Activated CD8-positive, alpha-beta T cell treated with anti-CD3 and anti-CD28 coated beads, Interleukin-2, amount 10 ng/mL, durations not matched to agents 7 days and 5 days (primary cell): ENCODE data around the gene SPRED3. TPM values are rescaled to one million over a fixed set of nuclear protein-coding genes. Genes with fewer than 3 reads are reported as not detected.

Experiments
- ATAC-seq: fragments of 150-1000 bp; cut with Tn5 transposase; one replicate; pipeline ENCODE4 v1.10.0; 2021; ENCODE audit warnings: moderate library complexity
- CTCF ChIA-PET: fragments of 350-600 bp; sonication (Branson Sonifier 250); formaldehyde crosslinking; loops from one replicate; lab custom pipeline; 2021; ENCODE audit warnings: antibody characterized with exemption; lab: Charles Lee
- POLR2A ChIA-PET: fragments of 350-600 bp; sonication (Branson Sonifier 250); formaldehyde crosslinking; loops from one replicate; lab custom pipeline; 2021; ENCODE audit warnings: antibody characterized with exemption; lab: Charles Lee
- DNase-seq: peaks from one replicate; pipeline ENCODE4 v3.0.0-alpha.2; 2020
- H3K27ac Mint-ChIP-seq: one replicate; pipeline ENCODE4 v1.8.0; 2021; ENCODE audit warnings: mild to moderate bottlenecking, mixed read lengths
- H3K27me3 Mint-ChIP-seq: one replicate; pipeline ENCODE4 v1.8.0; 2021; ENCODE audit warnings: low read depth, mixed read lengths
- H3K36me3 Mint-ChIP-seq: one replicate; pipeline ENCODE4 v1.8.0; 2021; ENCODE audit warnings: low read depth, mixed read lengths
- H3K4me1 Mint-ChIP-seq: one replicate; pipeline ENCODE4 v1.8.0; 2021; ENCODE audit warnings: low read depth, mixed read lengths
- H3K4me3 Mint-ChIP-seq: one replicate; pipeline ENCODE4 v1.8.0; 2021; ENCODE audit warnings: mild to moderate bottlenecking, mixed read lengths
- H3K9me3 Mint-ChIP-seq: one replicate; pipeline ENCODE4 v1.8.0; 2022; ENCODE audit warnings: mixed read lengths; ENCODE audit not compliant: insufficient read depth
- total RNA-seq, 2 experiments: library from RNA; stranded (reverse); gene quantifications; one replicate each; pipeline ENCODE4 v1.2.3, GENCODE V29; 2021

The SPRED3 gene
- total RNA-seq, 2 experiments from 2014 or later = 0.90 to 1.3 TPM

- peaks cover 19% of the 10 kb centered on the region for H3K36me3 Mint-ChIP-seq
- POLR2A ChIA-PET = interaction anchor here (0.6 to 2.3 kb wide), 14 partner anchors 10 to 556 kb away, joined by 3 to 19 read pairs (median 6); partner anchors contain the start of genes CATSPERG, ECH1, FAM98C and GGN
These were observed 14.0 kb upstream of the SPRED3 start, which contains the start of gene PSMD8 for GRCh38 chr19:38374332-38375097. TSS of gene PSMD8 (plus strand) at chr19:38374571. CDS start at chr19:38374602, 31 bp downstream.

GRCh38 chr19:38375098-38375493, 13.4 kb upstream of the SPRED3 start:
- H3K27me3 Mint-ChIP-seq = peaks cover 3% of the 10 kb centered on the region
- ATAC-seq (no peak), DNase-seq (no peak)
- peaks cover 21% of the 10 kb centered on the region for H3K36me3 Mint-ChIP-seq
- peak overlapping the region; percentile 99 for H3K27ac Mint-ChIP-seq
- peak overlapping the region; percentile 100 for H3K4me3 Mint-ChIP-seq
- no peaks in the 10 kb centered on the region for H3K9me3 Mint-ChIP-seq
- ChIA-PET POLR2A (interaction anchor here (1.2 to 2.3 kb wide), 10 partner anchors 9 to 555 kb away, joined by 3 to 19 read pairs (median 6); partner anchors contain the start of genes CATSPERG, FAM98C, GGN and MRPS12), CTCF (interaction anchor here (1.3 to 1.7 kb wide), 5 partner anchors 9 to 259 kb away, joined by 4 to 32 read pairs (median 6); partner anchors contain the start of genes CATSPERG and FAM98C)
- H3K4me1 Mint-ChIP-seq = peaks cover 22% of the 10 kb centered on the region

More at GRCh38 chr19:38374332-38375097, 14.0 kb upstream of the SPRED3 start, which contains the start of gene PSMD8:
- Mint-ChIP-seq H3K9me3 (no peaks in the 10 kb centered on the region), H3K27ac (peak within 1 kb of the TSS; percentile 99), H3K4me1 (peaks cover 22% of the 10 kb centered on the region), H3K27me3 (peaks cover 5% of the 10 kb centered on the region), H3K4me3 (peak within 1 kb of the TSS; percentile 100)
- ATAC-seq = peak; percentile 98
- DNase-seq = peak; percentile 99
- CTCF ChIA-PET = interaction anchor here (0.7 to 1.7 kb wide), 20 partner anchors 10 to 556 kb away, joined by 3 to 32 read pairs (median 6); partner anchors contain the start of genes CATSPERG, EIF3K, FAM98C and GGN

GRCh38 chr19:38375748-38376147, 12.7 kb upstream of the SPRED3 start:
- peak overlapping the region; percentile 99 for H3K27ac Mint-ChIP-seq

GRCh38 chr19:38376576-38376975, 11.9 kb upstream of the SPRED3 start:
- no peaks in the 10 kb centered on the region for H3K27me3 Mint-ChIP-seq
- ChIA-PET CTCF (interaction anchor here (0.9 to 1.4 kb wide), 5 partner anchors 17 to 142 kb away, joined by 3 to 6 read pairs (median 4); partner anchors contain the start of genes CATSPERG and FAM98C), POLR2A (no interaction called here)
- H3K27ac Mint-ChIP-seq = no peak overlapping the region
- peaks cover 22% of the 10 kb centered on the region for H3K4me1 Mint-ChIP-seq
- DNase-seq = no peak
- H3K4me3 Mint-ChIP-seq = peak overlapping the region; percentile 100
- ATAC-seq = no peak
- H3K9me3 Mint-ChIP-seq = no peaks in the 10 kb centered on the region
- H3K36me3 Mint-ChIP-seq = peaks cover 27% of the 10 kb centered on the region

More at GRCh38 chr19:38375748-38376147, 12.7 kb upstream of the SPRED3 start:
- ChIA-PET CTCF (interaction anchor here (0.9 to 1.4 kb wide), 6 partner anchors 9 to 141 kb away, joined by 3 to 6 read pairs (median 4); partner anchors contain the start of genes CATSPERG and FAM98C), POLR2A (interaction anchor here (0.6 to 2.3 kb wide), 4 partner anchors 9 to 40 kb away, joined by 3 to 15 read pairs (median 9); partner anchors contain the start of genes CATSPERG, GGN and SPRED3)
- Mint-ChIP-seq H3K9me3 (no peaks in the 10 kb centered on the region), H3K4me1 (peaks cover 22% of the 10 kb centered on the region), H3K36me3 (peaks cover 21% of the 10 kb centered on the region), H3K27me3 (no peaks in the 10 kb centered on the region), H3K4me3 (peak overlapping the region; percentile 100)
- no peak for ATAC-seq
- DNase-seq = no peak

GRCh38 chr19:38377052-38377451, 11.4 kb upstream of the SPRED3 start:
- H3K9me3 Mint-ChIP-seq = no peaks in the 10 kb centered on the region
- POLR2A ChIA-PET = interaction anchor here (1.6 kb wide), 1 partner anchor 18 kb away, joined by 6 read pairs; no protein-coding TSS in a partner anchor

GRCh38 chr19:38378866-38379265, 9.6 kb upstream of the SPRED3 start:
- CTCF ChIA-PET = no interaction called here
- Mint-ChIP-seq H3K9me3 (no peaks in the 10 kb centered on the region), H3K27me3 (no peaks in the 10 kb centered on the region), H3K27ac (no peak overlapping the region), H3K4me1 (peaks cover 22% of the 10 kb centered on the region), H3K4me3 (no peak overlapping the region), H3K36me3 (peaks cover 44% of the 10 kb centered on the region)
- DNase-seq (no peak), ATAC-seq (no peak)
- POLR2A ChIA-PET = interaction anchor here (1.6 kb wide), 1 partner anchor 16 kb away, joined by 6 read pairs; no protein-coding TSS in a partner anchor

More at GRCh38 chr19:38377052-38377451, 11.4 kb upstream of the SPRED3 start:
- no peak overlapping the region for H3K4me3 Mint-ChIP-seq
- H3K27ac Mint-ChIP-seq = no peak overlapping the region
- H3K27me3 Mint-ChIP-seq = no peaks in the 10 kb centered on the region
- peaks cover 22% of the 10 kb centered on the region for H3K4me1 Mint-ChIP-seq
- no peak for DNase-seq
- CTCF ChIA-PET = no interaction called here
- ATAC-seq = no peak
- H3K36me3 Mint-ChIP-seq = peaks cover 32% of the 10 kb centered on the region

- ChIA-PET CTCF (no interaction called here), POLR2A (no interaction called here)
- peaks cover 46% of the 10 kb centered on the region for H3K36me3 Mint-ChIP-seq
- no peak overlapping the region for H3K27ac Mint-ChIP-seq
- H3K4me3 Mint-ChIP-seq = no peak overlapping the region
- DNase-seq = no peak
- ATAC-seq = no peak
- H3K9me3 Mint-ChIP-seq = no peaks in the 10 kb centered on the region
- no peaks in the 10 kb centered on the region for H3K27me3 Mint-ChIP-seq
- peaks cover 12% of the 10 kb centered on the region for H3K4me1 Mint-ChIP-seq
These were observed 7.4 kb upstream of the SPRED3 start for GRCh38 chr19:38381138-38381537.

- Mint-ChIP-seq H3K27me3 (peaks cover 8% of the 10 kb centered on the region), H3K9me3 (no peaks in the 10 kb centered on the region), H3K4me1 (peaks cover 14% of the 10 kb centered on the region), H3K4me3 (no peak overlapping the region), H3K27ac (no peak overlapping the region), H3K36me3 (peaks cover 45% of the 10 kb centered on the region)
- CTCF ChIA-PET = no interaction called here
- POLR2A ChIA-PET = no interaction called here
- ATAC-seq = no peak
- no peak for DNase-seq
These were observed 5.3 kb upstream of the SPRED3 start for GRCh38 chr19:38383184-38383583.

- Mint-ChIP-seq H3K4me1 (peaks cover 16% of the 10 kb centered on the region), H3K4me3 (no peak overlapping the region), H3K27ac (no peak overlapping the region), H3K36me3 (peaks cover 45% of the 10 kb centered on the region), H3K27me3 (peaks cover 10% of the 10 kb centered on the region), H3K9me3 (no peaks in the 10 kb centered on the region)
- POLR2A ChIA-PET = interaction anchor here (1.2 to 1.4 kb wide), 3 partner anchors 8 to 48 kb away, joined by 3 to 5 read pairs (median 4); partner anchors contain the start of gene CATSPERG
- DNase-seq = no peak
- ATAC-seq = no peak
- CTCF ChIA-PET = interaction anchor here (0.9 to 2.1 kb wide), 3 partner anchors 8 to 19 kb away, joined by 3 to 7 read pairs (median 3); partner anchors contain the start of genes FAM98C and PSMD8
These were observed 4.8 kb upstream of the SPRED3 start for GRCh38 chr19:38383743-38384142.

- POLR2A ChIA-PET = interaction anchor here (1.2 to 1.6 kb wide), 4 partner anchors 9 to 49 kb away, joined by 3 to 5 read pairs (median 4); partner anchors contain the start of gene CATSPERG
- Mint-ChIP-seq H3K27ac (no peak overlapping the region), H3K4me3 (no peak overlapping the region), H3K36me3 (peaks cover 42% of the 10 kb centered on the region), H3K4me1 (peaks cover 18% of the 10 kb centered on the region), H3K27me3 (peaks cover 11% of the 10 kb centered on the region), H3K9me3 (no peaks in the 10 kb centered on the region)
- DNase-seq (no peak), ATAC-seq (no peak)
- CTCF ChIA-PET = interaction anchor here (0.9 to 2.1 kb wide), 4 partner anchors 9 to 18 kb away, joined by 3 to 7 read pairs (median 4); partner anchors contain the start of genes FAM98C and PSMD8
These were observed 4.1 kb upstream of the SPRED3 start for GRCh38 chr19:38384209-38385027.
